OCI-LY1 (cell line): ENCODE data around the gene TMEM89.

Experiments used
- H2AFZ ChIP-seq: fragments of 200-600 bp; sonication (generic), shearing (Covaris generic); 2 replicates; pipeline ENCODE4 v1.6.0; 2014; ENCODE audit warnings: antibody characterized with exemption, mild to moderate bottlenecking, low read length
- H3F3A ChIP-seq: fragments of 200-600 bp; sonication (generic), shearing (Covaris generic); 2 replicates; pipeline ENCODE4 v1.6.0; 2014; ENCODE audit warnings: mild to moderate bottlenecking, antibody characterized with exemption, low read length, moderate library complexity; ENCODE audit not compliant: insufficient read depth
- H3K27ac ChIP-seq: fragments of 200-600 bp; sonication (generic); 2 replicates; pipeline ENCODE4 v1.5.1; 2014; ENCODE audit warnings: low read length, mixed run types, mild to moderate bottlenecking, low read depth; ENCODE audit not compliant: poor library complexity, severe bottlenecking
- H3K27me3 ChIP-seq: fragments of 200-600 bp; sonication (generic); 2 replicates; pipeline ENCODE4 v1.6.0; 2014; ENCODE audit warnings: antibody characterized with exemption, mild to moderate bottlenecking, low read length, moderate library complexity; ENCODE audit not compliant: insufficient read depth
- H3K36me3 ChIP-seq: fragments of 200-600 bp; sonication (generic); 2 replicates; pipeline ENCODE4 v1.6.1; 2014; ENCODE audit warnings: mild to moderate bottlenecking, antibody characterized with exemption, low read length, moderate library complexity, mixed read lengths; ENCODE audit not compliant: insufficient read depth
- H3K4me1 ChIP-seq: fragments of 200-600 bp; sonication (generic); 2 replicates; pipeline ENCODE4 v1.5.1; 2014; ENCODE audit warnings: mild to moderate bottlenecking, low read length, moderate library complexity; ENCODE audit not compliant: insufficient read depth, severe bottlenecking
- H3K4me2 ChIP-seq: fragments of 200-600 bp; sonication (generic), shearing (Covaris generic); 2 replicates; pipeline ENCODE4 v1.6.1; 2014; ENCODE audit warnings: low read length
- H3K4me3 ChIP-seq: fragments of 200-600 bp; sonication (generic); 2 replicates; pipeline ENCODE4 v1.5.1; 2014; ENCODE audit warnings: low read length, low read depth, mild to moderate bottlenecking, mixed read lengths; ENCODE audit not compliant: poor library complexity, severe bottlenecking
- H3K79me2 ChIP-seq: fragments of 200-600 bp; shearing (Covaris generic); 2 replicates; pipeline ENCODE4 v1.6.1; 2016; ENCODE audit warnings: mixed run types, low read length, mixed read lengths; ENCODE audit not compliant: insufficient read depth
- H3K9ac ChIP-seq: fragments of 200-600 bp; sonication (generic), shearing (Covaris generic); 2 replicates; pipeline ENCODE4 v1.6.1; 2014; ENCODE audit warnings: mild to moderate bottlenecking, low read length, mixed read lengths
- H3K9me2 ChIP-seq: fragments of 200-600 bp; sonication (generic), shearing (Covaris generic); 2 replicates; pipeline ENCODE4 v1.6.1; 2014; ENCODE audit warnings: low read depth, mild to moderate bottlenecking, low read length, mixed read lengths
- H3K9me3 ChIP-seq: fragments of 200-600 bp; shearing (Covaris generic); 2 replicates; pipeline ENCODE4 v1.6.1; 2014; ENCODE audit warnings: low read length, mixed read lengths
- H4K20me1 ChIP-seq: fragments of 200-600 bp; sonication (generic), shearing (Covaris generic); 2 replicates; pipeline ENCODE4 v1.6.0; 2016; ENCODE audit warnings: mild to moderate bottlenecking, low read length; ENCODE audit not compliant: insufficient read depth
- CTCF ChIP-seq: fragments of 200-600 bp; sonication (generic), shearing (Covaris generic); IDR thresholded peaks from 2 replicates; pipeline ENCODE4 v1.5.1; 2017; ENCODE audit warnings: mild to moderate bottlenecking, antibody characterized with exemption, low read length, moderate library complexity, mixed read lengths
- EZH2 ChIP-seq: fragments of 200-600 bp; sonication (generic), shearing (Covaris generic); IDR thresholded peaks from 2 replicates; pipeline ENCODE4 v1.8.0; 2017; ENCODE audit warnings: borderline replicate concordance, mixed run types, mild to moderate bottlenecking, antibody characterized with exemption, low read length, moderate library complexity, mixed read lengths

The TMEM89 gene, protein sequence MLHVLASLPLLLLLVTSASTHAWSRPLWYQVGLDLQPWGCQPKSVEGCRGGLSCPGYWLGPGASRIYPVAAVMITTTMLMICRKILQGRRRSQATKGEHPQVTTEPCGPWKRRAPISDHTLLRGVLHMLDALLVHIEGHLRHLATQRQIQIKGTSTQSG

DNA sequence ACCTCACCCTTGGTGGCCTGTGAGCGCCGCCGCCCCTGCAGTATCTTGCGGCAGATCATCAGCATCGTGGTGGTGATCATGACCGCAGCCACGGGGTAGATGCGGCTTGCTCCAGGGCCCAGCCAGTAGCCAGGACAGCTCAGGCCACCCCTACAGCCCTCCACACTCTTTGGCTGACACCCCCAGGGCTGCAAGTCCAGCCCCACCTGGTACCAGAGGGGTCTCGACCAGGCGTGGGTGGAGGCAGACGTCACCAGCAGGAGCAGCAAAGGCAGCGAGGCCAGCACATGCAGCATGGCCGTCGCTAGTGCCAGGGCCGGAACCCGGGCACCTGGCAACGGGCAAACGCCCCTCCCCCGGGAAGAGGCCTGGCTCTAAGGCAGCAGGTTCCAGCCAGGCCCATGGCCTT is at the start of gene TMEM89:
Gene TMEM89, minus strand, starts transcription at position 309 of the 409 bp plus-strand sequence. Its CDS starts 13 bp downstream, at position 296.
- H3K4me3 ChIP-seq, result no peak within 1 kb of the TSS
- no peak within 1 kb of the TSS for H3K9ac ChIP-seq
- no peaks in the 10 kb centered on the region for H3K79me2 ChIP-seq
- TF ChIP-seq EZH2 (no peak), CTCF (no peak)
- H3F3A ChIP-seq, result no peaks in the 10 kb centered on the region
- H3K27me3 ChIP-seq, result no peaks in the 10 kb centered on the region
- H3K27ac ChIP-seq, result no peak within 1 kb of the TSS
- H3K4me2 ChIP-seq, result no peak within 1 kb of the TSS
- peaks cover 5% of the 10 kb centered on the region for H3K4me1 ChIP-seq
- H4K20me1 ChIP-seq, result no peaks in the 10 kb centered on the region
- peaks cover 9% of the 10 kb centered on the region for H3K9me3 ChIP-seq
- peaks cover 17% of the 10 kb centered on the region; the same call in 1 of the 2 replicates for H3K36me3 ChIP-seq
- H3K9me2 ChIP-seq, result no peaks in the 10 kb centered on the region
- H2AFZ ChIP-seq, result no peak within 1 kb of the TSS

DNA sequence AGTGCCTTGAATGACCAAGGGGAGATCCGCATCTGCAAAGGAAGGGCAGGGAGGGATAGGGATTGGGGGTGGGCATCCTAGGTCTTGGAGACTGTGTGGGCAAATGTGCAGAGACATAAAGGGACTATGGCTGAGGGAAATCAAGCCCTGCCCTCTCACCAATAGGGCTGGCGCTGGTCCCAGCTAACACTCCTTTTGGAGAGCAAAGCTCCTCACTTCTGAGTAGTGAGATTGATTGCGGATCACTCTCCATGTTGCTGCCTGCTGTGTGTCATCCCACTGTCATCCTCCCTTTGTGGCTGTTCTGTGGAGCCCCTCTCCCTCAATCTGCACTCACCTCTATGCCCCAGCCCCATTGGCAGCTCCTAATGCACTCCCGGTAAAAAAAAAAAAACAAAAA is 43.4 kb upstream of the TMEM89 start:
- Histone ChIP-seq H3K4me1 (peaks cover 8% of the 10 kb centered on the region), H3K4me3 (no peak overlapping the region), H3K36me3 (peaks cover 8% of the 10 kb centered on the region; the same call in 1 of the 2 replicates)

GRCh38 chr3:48664313-48664644 is 42.7 kb upstream of the TMEM89 start:
- peak overlapping the region; percentile 67 for H3K27ac ChIP-seq
- no peaks in the 10 kb centered on the region for H3K79me2 ChIP-seq
- H3K27me3 ChIP-seq, result no peaks in the 10 kb centered on the region
- TF ChIP-seq CTCF, result peak; percentile 6; the same call in 1 of the 2 replicates
- no peak for TF ChIP-seq EZH2
- no peaks in the 10 kb centered on the region for H3K9me3 ChIP-seq
- no peak overlapping the region for H3K9ac ChIP-seq
- no peaks in the 10 kb centered on the region for H3K9me2 ChIP-seq
- H2AFZ ChIP-seq, result no peak overlapping the region
- peak overlapping the region; percentile 89 for H3K4me2 ChIP-seq
- peak overlapping the region; percentile 67 for H3K4me3 ChIP-seq
- H3F3A ChIP-seq, result no peaks in the 10 kb centered on the region
- H3K36me3 ChIP-seq, result 0 out of 2 replicates have a peak, but pooled peaks cover 8% of the 10 kb centered on the region
- H4K20me1 ChIP-seq, result no peaks in the 10 kb centered on the region
- peaks cover 8% of the 10 kb centered on the region for H3K4me1 ChIP-seq

More for the DNA sequence above, 43.4 kb upstream of the TMEM89 start:
- no peaks in the 10 kb centered on the region for H4K20me1 ChIP-seq
- no peak overlapping the region for H2AFZ ChIP-seq
- TF ChIP-seq EZH2, result no peak
- no peak for TF ChIP-seq CTCF
- no peak overlapping the region for H3K4me2 ChIP-seq
- no peaks in the 10 kb centered on the region for H3K27me3 ChIP-seq
- no peaks in the 10 kb centered on the region for H3K9me3 ChIP-seq
- H3K9me2 ChIP-seq, result no peaks in the 10 kb centered on the region
- no peak overlapping the region for H3K27ac ChIP-seq
- H3K79me2 ChIP-seq, result no peaks in the 10 kb centered on the region
- no peaks in the 10 kb centered on the region for H3F3A ChIP-seq
- H3K9ac ChIP-seq, result no peak overlapping the region
